Trophoblast cell (in vitro differentiated cells and primary cell): ENCODE data around the gene LMCD1.

Experiments used
- DNase-seq, 2 donors: peaks; one replicate each; pipeline ENCODE4 v3.0.0-alpha.2; 2016
- H2AFZ ChIP-seq: 2 replicates; pipeline ENCODE4 v1.6.1; 2013; ENCODE audit warnings: low read length, moderate library complexity, mild to moderate bottlenecking; ENCODE audit not compliant: insufficient read depth, poor library complexity
- H2AK5ac ChIP-seq: 2 replicates; pipeline ENCODE4 v1.6.1; 2013; ENCODE audit warnings: mild to moderate bottlenecking, low read length
- H2BK120ac ChIP-seq: 2 replicates; pipeline ENCODE4 v1.6.1; 2013; ENCODE audit warnings: low read length, mild to moderate bottlenecking, moderate library complexity; ENCODE audit not compliant: insufficient read depth, poor library complexity
- H2BK12ac ChIP-seq: 2 replicates; pipeline ENCODE4 v1.6.1; 2013; ENCODE audit warnings: mild to moderate bottlenecking, low read length, moderate library complexity
- H2BK5ac ChIP-seq: 2 replicates; pipeline ENCODE4 v1.6.1; 2013; ENCODE audit warnings: low read length, low read depth, moderate library complexity, mild to moderate bottlenecking; ENCODE audit not compliant: poor library complexity
- H3K14ac ChIP-seq: 2 replicates; pipeline ENCODE4 v1.6.1; 2013; ENCODE audit warnings: mild to moderate bottlenecking, low read length
- H3K18ac ChIP-seq: 2 replicates; pipeline ENCODE4 v1.6.1; 2013; ENCODE audit warnings: mild to moderate bottlenecking, low read length
- H3K23ac ChIP-seq: 2 replicates; pipeline ENCODE4 v1.6.1; 2013; ENCODE audit warnings: low read length
- H3K27ac ChIP-seq: 2 replicates; pipeline ENCODE4 v1.5.1; 2013; ENCODE audit warnings: low read depth, mild to moderate bottlenecking, inconsistent platforms, low read length, moderate library complexity
- H3K27me3 ChIP-seq: 2 replicates; pipeline ENCODE4 v1.6.1; 2013; ENCODE audit warnings: inconsistent platforms, mild to moderate bottlenecking, low read length, moderate library complexity; ENCODE audit not compliant: insufficient read depth
- H3K36me3 ChIP-seq, 2 experiments: 1 replicate in 1 of 2; 2 replicates in 1 of 2; pipeline ENCODE4 v1.6.1; 2013; ENCODE audit warnings: low read length in 2 of 2, mild to moderate bottlenecking in 2 of 2, moderate library complexity in 1 of 2; ENCODE audit not compliant: insufficient read depth in 2 of 2, control insufficient read depth in 1 of 2
- H3K4ac ChIP-seq: 2 replicates; pipeline ENCODE4 v1.6.1; 2013; ENCODE audit warnings: low read depth, mild to moderate bottlenecking, low read length, moderate library complexity
- H3K4me1 ChIP-seq, 2 experiments: 1 replicate in 1 of 2; 2 replicates in 1 of 2; pipeline ENCODE4 v1.6.1; 2013; ENCODE audit warnings: low read length in 2 of 2, mild to moderate bottlenecking in 2 of 2, moderate library complexity in 1 of 2; ENCODE audit not compliant: insufficient read depth in 2 of 2, control insufficient read depth in 1 of 2
- H3K4me2 ChIP-seq: 2 replicates; pipeline ENCODE4 v1.6.1; 2013; ENCODE audit warnings: inconsistent platforms, mild to moderate bottlenecking, low read length, moderate library complexity
- H3K4me3 ChIP-seq: 2 replicates; pipeline ENCODE4 v1.5.1; 2013; ENCODE audit warnings: mild to moderate bottlenecking, low read depth, low read length, inconsistent platforms
- H3K79me1 ChIP-seq: one replicate; pipeline ENCODE4 v1.6.1; 2013; ENCODE audit warnings: low read length
- H3K79me2 ChIP-seq: 2 replicates; pipeline ENCODE4 v1.6.1; 2013; ENCODE audit warnings: low read length, mild to moderate bottlenecking; ENCODE audit not compliant: control insufficient read depth, insufficient read depth, poor library complexity
- H3K9ac ChIP-seq: 2 replicates; pipeline ENCODE4 v1.6.1; 2013; ENCODE audit warnings: mild to moderate bottlenecking, low read length
- H3K9me3 ChIP-seq: 2 replicates; pipeline ENCODE4 v1.6.1; 2013; ENCODE audit warnings: low read depth, mild to moderate bottlenecking, control low read depth, inconsistent platforms, low read length; ENCODE audit not compliant: insufficient read depth
- H4K12ac ChIP-seq: 2 replicates; pipeline ENCODE4 v1.6.1; 2013; ENCODE audit warnings: low read depth, mild to moderate bottlenecking, low read length, moderate library complexity
- H4K8ac ChIP-seq: 2 replicates; pipeline ENCODE4 v1.6.1; 2013; ENCODE audit warnings: low read depth, mild to moderate bottlenecking, low read length, moderate library complexity
- H4K91ac ChIP-seq: one replicate; pipeline ENCODE4 v1.6.1; 2013; ENCODE audit warnings: low read depth, mild to moderate bottlenecking, low read length, moderate library complexity
- WGBS: extraction: QIAGEN DNeasy Blood & Tissue Kit; methylation state at CpG from one replicate; pipeline ENCODE4 v1.1.7; 2013; ENCODE audit warnings: missing lambda C conversion rate; ENCODE audit not compliant: insufficient read length, insufficient coverage; ENCODE audit errors: extremely low coverage; 5-methylcytosine and 5-hydroxymethylcytosine counted together

The LMCD1 gene

DNA sequence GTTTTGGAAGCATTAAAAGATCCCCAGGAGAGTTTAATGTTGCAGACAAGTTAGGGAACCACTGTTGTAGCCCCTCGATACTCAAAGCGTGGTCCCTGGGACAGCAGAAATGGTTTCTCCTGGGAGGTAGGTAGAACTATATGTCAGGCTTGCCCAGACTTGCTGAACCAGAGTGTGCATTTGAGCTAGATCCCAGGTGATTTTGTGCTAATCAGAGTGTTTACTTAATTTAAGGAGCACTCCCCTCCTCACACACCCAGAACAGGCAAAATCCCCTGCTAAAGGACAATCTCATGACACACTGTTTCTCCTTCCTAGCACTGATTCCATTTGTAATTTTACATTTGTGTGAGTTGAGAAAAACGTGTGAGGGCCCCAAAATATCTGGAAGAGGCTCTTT, 24.3 kb downstream of the LMCD1 start:
- Histone ChIP-seq H3K18ac (no peak overlapping the region), H2BK5ac (no peak overlapping the region), H4K8ac (no peak overlapping the region), H2AK5ac (no peak overlapping the region), H3K14ac (no peak overlapping the region), H3K23ac (no peak overlapping the region), H3K9me3 (no peaks in the 10 kb centered on the region), H3K27me3 (no peaks in the 10 kb centered on the region), H3K27ac (no peak overlapping the region), H2BK120ac (no peak overlapping the region), H3K79me1 (peaks cover 2% of the 10 kb centered on the region), H2AFZ (no peak overlapping the region), H3K4me3 (no peak overlapping the region), H3K4me2 (no peak overlapping the region), H2BK12ac (no peak overlapping the region), H4K91ac (no peak overlapping the region), H3K79me2 (no peaks in the 10 kb centered on the region), H4K12ac (no peak overlapping the region), H3K36me3 (peaks cover 12 to 26% of the 10 kb centered on the region in 2 experiments), H3K4me1 (peaks cover 2 to 10% of the 10 kb centered on the region in 2 experiments), H3K9ac (no peak overlapping the region), H3K4ac (no peak overlapping the region)
- no peak for DNase-seq
- no CpG with 5 or more reads among the region's 3 CpGs for WGBS

DNA sequence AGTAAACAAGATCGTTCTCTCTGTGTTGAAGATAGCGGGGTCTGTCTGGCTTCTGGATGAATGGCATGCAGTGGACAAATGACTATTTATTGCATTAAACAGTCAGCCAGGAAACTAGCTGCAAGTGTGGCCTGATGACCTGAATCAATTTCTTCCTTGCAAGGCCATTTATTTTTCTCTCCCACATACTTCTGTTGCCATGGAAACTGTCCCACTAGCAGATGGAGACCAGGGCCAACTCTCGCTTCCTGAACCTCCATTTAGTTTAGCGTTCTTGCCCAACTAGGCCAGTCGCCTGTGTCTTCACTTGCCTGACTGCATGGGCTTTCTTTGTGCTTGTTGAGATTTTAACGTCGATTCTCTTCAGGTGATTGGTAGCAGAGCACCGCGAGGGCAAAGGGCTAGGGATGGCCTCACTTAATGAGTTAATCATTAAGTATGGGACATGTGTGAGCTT, 27.6 kb downstream of the LMCD1 start:
- Histone ChIP-seq H3K4me3 (no peak overlapping the region), H2AK5ac (no peak overlapping the region), H3K27ac (no peak overlapping the region), H3K4ac (no peak overlapping the region), H3K79me1 (peaks cover 2% of the 10 kb centered on the region), H3K14ac (no peak overlapping the region), H3K79me2 (no peaks in the 10 kb centered on the region), H2AFZ (no peak overlapping the region), H3K9me3 (no peaks in the 10 kb centered on the region), H4K91ac (no peak overlapping the region), H3K4me2 (no peak overlapping the region), H3K18ac (no peak overlapping the region), H2BK5ac (no peak overlapping the region), H4K8ac (no peak overlapping the region), H3K4me1 (peaks cover 2 to 10% of the 10 kb centered on the region in 2 experiments), H2BK12ac (no peak overlapping the region), H4K12ac (no peak overlapping the region), H3K36me3 (peaks cover 11 to 25% of the 10 kb centered on the region in 2 experiments), H3K27me3 (no peaks in the 10 kb centered on the region), H3K9ac (no peak overlapping the region), H2BK120ac (no peak overlapping the region), H3K23ac (no peak overlapping the region)
- WGBS = no CpG with 5 or more reads among the region's 9 CpGs
- DNase-seq = no peak

DNA sequence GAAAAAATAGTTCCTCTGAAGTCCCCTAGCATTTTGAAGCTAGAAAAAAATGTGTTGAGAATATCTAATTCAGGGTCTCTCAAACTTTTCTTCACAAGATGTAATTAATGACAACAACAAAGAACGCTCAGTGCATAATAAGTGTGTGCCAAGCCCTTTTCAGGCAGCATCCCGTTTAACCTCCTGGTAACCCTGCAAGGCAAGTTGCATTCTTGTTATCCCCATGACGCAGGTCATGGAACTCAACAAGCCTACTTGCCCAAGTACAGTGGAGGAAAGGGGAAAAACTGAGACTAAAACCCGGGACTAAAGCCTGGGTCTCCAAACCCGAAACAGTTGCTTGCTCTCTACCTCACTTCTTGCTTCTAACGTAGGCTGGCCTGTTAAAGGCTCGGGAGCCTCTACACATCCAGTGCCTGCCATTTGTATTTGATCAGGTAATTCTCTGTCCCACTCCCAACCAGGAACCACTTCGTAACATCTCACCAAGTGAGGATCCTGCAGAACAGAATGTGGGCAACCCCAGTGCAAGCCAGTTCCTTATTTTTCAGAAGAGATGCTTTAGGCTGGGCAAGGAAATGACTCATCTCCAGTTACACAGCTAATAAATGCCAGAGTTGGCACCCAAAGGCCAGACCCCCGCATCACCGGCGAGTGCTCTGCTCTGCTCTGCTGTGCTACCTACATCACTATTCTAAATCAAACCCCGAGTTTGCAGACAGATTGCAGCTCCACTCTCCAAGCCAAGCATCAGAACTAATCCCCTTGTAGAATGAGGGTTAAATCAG, 28.3 kb downstream of the LMCD1 start:
- peaks cover 2% of the 10 kb centered on the region for H3K79me1 ChIP-seq
- no peak overlapping the region for H3K23ac ChIP-seq
- no peak overlapping the region for H3K4me3 ChIP-seq
- no CpG with 5 or more reads among the region's 12 CpGs for WGBS
- DNase-seq = no peak
- peaks cover 10 to 22% of the 10 kb centered on the region in 2 experiments for H3K36me3 ChIP-seq
- no peak overlapping the region for H3K4me2 ChIP-seq
- no peaks in the 10 kb centered on the region for H3K79me2 ChIP-seq
- H3K18ac ChIP-seq = no peak overlapping the region
- no peak overlapping the region for H3K4ac ChIP-seq
- H3K27ac ChIP-seq = no peak overlapping the region
- peaks cover 2 to 10% of the 10 kb centered on the region in 2 experiments for H3K4me1 ChIP-seq
- no peak overlapping the region for H3K9ac ChIP-seq
- no peak overlapping the region for H2BK12ac ChIP-seq
- H3K9me3 ChIP-seq = no peaks in the 10 kb centered on the region
- H4K91ac ChIP-seq = no peak overlapping the region
- H3K27me3 ChIP-seq = no peaks in the 10 kb centered on the region
- H4K12ac ChIP-seq = no peak overlapping the region
- no peak overlapping the region for H2AK5ac ChIP-seq
- no peak overlapping the region for H4K8ac ChIP-seq
- no peak overlapping the region for H2BK120ac ChIP-seq
- H2AFZ ChIP-seq = no peak overlapping the region
- H2BK5ac ChIP-seq = no peak overlapping the region
- no peak overlapping the region for H3K14ac ChIP-seq

DNA sequence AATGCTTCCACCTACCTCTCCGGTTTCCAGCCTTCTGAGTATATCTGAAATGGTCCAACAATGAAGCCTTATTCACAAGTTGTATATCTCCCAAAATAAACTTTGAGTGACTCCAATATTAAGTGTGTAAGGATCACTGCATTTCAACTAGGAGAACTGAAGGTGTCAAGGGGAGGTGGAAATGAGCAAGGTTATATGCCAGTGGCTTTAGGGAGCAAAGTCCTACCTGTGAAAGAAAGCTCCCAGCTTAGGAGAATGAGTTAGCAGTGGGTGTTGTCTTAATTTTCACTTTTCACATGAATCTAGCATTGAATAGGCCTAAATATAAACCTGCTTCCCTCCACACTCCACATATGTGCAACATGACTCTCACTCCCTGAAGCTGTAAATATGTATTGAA, 29.0 kb downstream of the LMCD1 start:
- no peak overlapping the region for H3K27ac ChIP-seq
- no peak overlapping the region for H2AK5ac ChIP-seq
- H3K4ac ChIP-seq = no peak overlapping the region
- no peak overlapping the region for H2BK12ac ChIP-seq
- H2AFZ ChIP-seq = no peak overlapping the region
- H4K91ac ChIP-seq = no peak overlapping the region
- no peak overlapping the region for H3K9ac ChIP-seq
- DNase-seq = no peak
- H3K14ac ChIP-seq = no peak overlapping the region
- H3K36me3 ChIP-seq = peaks cover 10 to 22% of the 10 kb centered on the region in 2 experiments
- H3K4me3 ChIP-seq = no peak overlapping the region
- H4K8ac ChIP-seq = no peak overlapping the region
- H3K18ac ChIP-seq = no peak overlapping the region
- no peak overlapping the region for H2BK120ac ChIP-seq
- no peak overlapping the region for H3K4me2 ChIP-seq
- H4K12ac ChIP-seq = no peak overlapping the region
- peaks cover 2 to 10% of the 10 kb centered on the region in 2 experiments for H3K4me1 ChIP-seq
- H3K23ac ChIP-seq = no peak overlapping the region
- no peaks in the 10 kb centered on the region for H3K9me3 ChIP-seq
- no peaks in the 10 kb centered on the region for H3K79me2 ChIP-seq
- H3K27me3 ChIP-seq = no peaks in the 10 kb centered on the region
- peaks cover 2% of the 10 kb centered on the region for H3K79me1 ChIP-seq
- no peak overlapping the region for H2BK5ac ChIP-seq
- no CpG with 5 or more reads among the region's 1 CpG for WGBS
